AG09309 (cell line): Measurements from ENCODE around the gene IGSF3.

Experiments used
- DNase-seq: peaks from one replicate; pipeline ENCODE4 v3.0.0-alpha.2; 2010; ENCODE audit warnings: low read depth
- H3K4me3 ChIP-seq: 2 replicates; pipeline ENCODE4 v1.5.1; 2011; ENCODE audit warnings: mild to moderate bottlenecking, low read depth, low read length, moderate library complexity; ENCODE audit not compliant: control insufficient read depth
- TF ChIP-seq, protein P1 (sequence below): IDR thresholded peaks from 2 replicates; pipeline ENCODE4 v1.5.1; 2011; ENCODE audit warnings: mild to moderate bottlenecking, low read depth, low read length, inconsistent platforms; ENCODE audit not compliant: insufficient read depth, control insufficient read depth; ENCODE audit errors: missing control alignments

The IGSF3 gene

DNA sequence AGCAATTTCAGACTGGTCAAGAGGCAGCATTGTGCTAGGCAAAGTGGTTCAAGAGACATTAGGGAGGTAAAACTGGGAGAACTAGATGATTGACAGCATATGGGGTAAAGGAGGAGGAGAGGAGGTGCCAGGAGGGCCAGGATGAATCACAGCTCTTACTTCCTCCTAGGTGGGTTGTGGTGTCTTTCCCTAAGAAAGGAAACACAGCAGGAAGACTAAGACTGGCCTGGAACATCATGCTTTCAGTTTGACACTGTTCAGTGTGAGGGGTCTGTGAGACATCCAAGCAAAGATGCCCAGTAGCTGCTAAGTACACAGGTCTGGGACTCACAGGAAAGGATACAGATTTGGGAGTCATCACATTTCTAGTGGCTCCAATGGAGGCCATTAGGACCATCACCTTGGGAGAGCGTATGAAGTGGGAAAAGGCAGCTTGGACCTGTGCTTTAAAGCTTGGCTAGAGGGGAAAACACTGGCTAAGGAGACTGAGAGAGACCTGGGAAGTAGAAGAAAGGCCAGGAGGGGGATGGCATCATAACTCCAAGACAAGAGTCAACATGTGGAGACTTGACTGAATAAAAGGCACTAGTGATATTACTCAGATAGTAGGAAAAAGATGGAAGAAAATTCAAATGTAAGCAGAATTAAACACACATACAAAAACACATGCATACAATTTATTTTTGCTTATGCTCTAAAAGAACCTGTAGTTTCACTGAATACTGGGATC is 114.0 kb downstream of the IGSF3 start:
- TF ChIP-seq, protein P1, sequence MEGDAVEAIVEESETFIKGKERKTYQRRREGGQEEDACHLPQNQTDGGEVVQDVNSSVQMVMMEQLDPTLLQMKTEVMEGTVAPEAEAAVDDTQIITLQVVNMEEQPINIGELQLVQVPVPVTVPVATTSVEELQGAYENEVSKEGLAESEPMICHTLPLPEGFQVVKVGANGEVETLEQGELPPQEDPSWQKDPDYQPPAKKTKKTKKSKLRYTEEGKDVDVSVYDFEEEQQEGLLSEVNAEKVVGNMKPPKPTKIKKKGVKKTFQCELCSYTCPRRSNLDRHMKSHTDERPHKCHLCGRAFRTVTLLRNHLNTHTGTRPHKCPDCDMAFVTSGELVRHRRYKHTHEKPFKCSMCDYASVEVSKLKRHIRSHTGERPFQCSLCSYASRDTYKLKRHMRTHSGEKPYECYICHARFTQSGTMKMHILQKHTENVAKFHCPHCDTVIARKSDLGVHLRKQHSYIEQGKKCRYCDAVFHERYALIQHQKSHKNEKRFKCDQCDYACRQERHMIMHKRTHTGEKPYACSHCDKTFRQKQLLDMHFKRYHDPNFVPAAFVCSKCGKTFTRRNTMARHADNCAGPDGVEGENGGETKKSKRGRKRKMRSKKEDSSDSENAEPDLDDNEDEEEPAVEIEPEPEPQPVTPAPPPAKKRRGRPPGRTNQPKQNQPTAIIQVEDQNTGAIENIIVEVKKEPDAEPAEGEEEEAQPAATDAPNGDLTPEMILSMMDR: no peak
- no peak overlapping the region for H3K4me3 ChIP-seq
- no peak for DNase-seq

GRCh38 chr1:116546354-116546977 is 121.1 kb downstream of the IGSF3 start:
- H3K4me3 ChIP-seq: no peak overlapping the region
- TF ChIP-seq, protein P1: no peak
- DNase-seq: no peak

- DNase-seq: no peak
Measured at GRCh38 chr1:116545359-116545705, 122.2 kb downstream of the IGSF3 start.

GRCh38 chr1:116544588-116545358 is 122.8 kb downstream of the IGSF3 start:
- DNase-seq: no peak
- TF ChIP-seq, protein P1: no peak
- H3K4me3 ChIP-seq: no peak overlapping the region

More at GRCh38 chr1:116545359-116545705, 122.2 kb downstream of the IGSF3 start:
- TF ChIP-seq, protein P1: no peak
- no peak overlapping the region for H3K4me3 ChIP-seq

DNA sequence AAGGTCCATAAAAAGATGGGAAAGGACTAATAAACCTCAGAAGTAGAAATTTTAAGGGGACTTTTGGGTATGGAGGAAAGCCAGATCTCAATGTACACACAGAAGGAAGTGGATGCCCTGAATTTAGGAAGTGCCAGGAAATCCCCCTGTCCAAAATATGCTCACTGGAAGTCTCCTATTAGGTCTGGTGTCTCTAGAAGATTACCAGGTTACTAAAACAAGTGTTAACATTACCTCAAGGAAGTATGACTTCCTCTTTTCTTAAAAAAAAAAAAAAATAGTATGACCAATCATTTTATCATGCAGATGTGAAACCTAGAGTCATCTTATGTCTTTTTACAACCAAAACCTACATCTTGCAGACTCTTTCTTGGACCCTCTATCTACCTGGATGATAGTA is 127.4 kb downstream of the IGSF3 start:
- TF ChIP-seq, protein P1: no peak
- DNase-seq: no peak
- no peak overlapping the region for H3K4me3 ChIP-seq

GRCh38 chr1:116538544-116538943 is 129.0 kb downstream of the IGSF3 start:
- no peak overlapping the region for H3K4me3 ChIP-seq
- no peak for DNase-seq
- TF ChIP-seq, protein P1: no peak
